Measurements from ENCODE around the gene PHB1. TPM values are rescaled to one million over a fixed set of nuclear protein-coding genes. Genes with fewer than 3 reads are reported as not detected.

PHB1 gene
- total RNA-seq, 1 experiment from 2014 or later, result 367 TPM

- H3K4me3 ChIP-seq (ENCODE audit: low read depth in 2 of 2, low read length in 2 of 2), result no peak overlapping the region
- peaks cover 11% of the 10 kb centered on the region for H3K27me3 ChIP-seq (ENCODE audit: control insufficient read depth, insufficient read depth, low read length)
- no peaks in the 10 kb centered on the region for H3K36me3 ChIP-seq (ENCODE audit: control insufficient read depth, insufficient read depth, low read length)
- ATAC-seq (0 out of 2 replicates have a peak, but pooled peaks have one; percentile 11), DNase-seq (ENCODE audit: low read depth, low spot score) (no peak)
- intact Hi-C loops (cut with micrococcal nuclease; ENCODE audit: unreplicated experiment) (no loop called here), in situ Hi-C loops (cut with HindIII; ENCODE audit: low pct_unique_long_range_greater_than_20kb, low sequenced_read_pairs) (loop anchor here (5.0 kb wide), 1 partner anchor 64 kb away; no protein-coding TSS in a partner anchor)
- no peaks in the 10 kb centered on the region for H3K4me1 ChIP-seq (ENCODE audit: control insufficient read depth, insufficient read depth, low read length)
- TF ChIP-seq, protein P1, sequence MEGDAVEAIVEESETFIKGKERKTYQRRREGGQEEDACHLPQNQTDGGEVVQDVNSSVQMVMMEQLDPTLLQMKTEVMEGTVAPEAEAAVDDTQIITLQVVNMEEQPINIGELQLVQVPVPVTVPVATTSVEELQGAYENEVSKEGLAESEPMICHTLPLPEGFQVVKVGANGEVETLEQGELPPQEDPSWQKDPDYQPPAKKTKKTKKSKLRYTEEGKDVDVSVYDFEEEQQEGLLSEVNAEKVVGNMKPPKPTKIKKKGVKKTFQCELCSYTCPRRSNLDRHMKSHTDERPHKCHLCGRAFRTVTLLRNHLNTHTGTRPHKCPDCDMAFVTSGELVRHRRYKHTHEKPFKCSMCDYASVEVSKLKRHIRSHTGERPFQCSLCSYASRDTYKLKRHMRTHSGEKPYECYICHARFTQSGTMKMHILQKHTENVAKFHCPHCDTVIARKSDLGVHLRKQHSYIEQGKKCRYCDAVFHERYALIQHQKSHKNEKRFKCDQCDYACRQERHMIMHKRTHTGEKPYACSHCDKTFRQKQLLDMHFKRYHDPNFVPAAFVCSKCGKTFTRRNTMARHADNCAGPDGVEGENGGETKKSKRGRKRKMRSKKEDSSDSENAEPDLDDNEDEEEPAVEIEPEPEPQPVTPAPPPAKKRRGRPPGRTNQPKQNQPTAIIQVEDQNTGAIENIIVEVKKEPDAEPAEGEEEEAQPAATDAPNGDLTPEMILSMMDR (IDR thresholded peaks at IDR 0.05), result no peak
- TF ChIP-seq POLR2AphosphoS5 (IDR thresholded peaks at IDR 0.05; ENCODE audit: low read depth, low read length) (no peak), SIN3A (IDR thresholded peaks at IDR 0.05; ENCODE audit: borderline replicate concordance, insufficient read depth, low read depth, low read length) (no peak), REST (IDR thresholded peaks at IDR 0.05; ENCODE audit: insufficient read depth in 1 of 2, low read depth in 2 of 2, low read length in 1 of 2) (no peak), TCF7L2 (IDR thresholded peaks at IDR 0.05; ENCODE audit: low read depth, low read length) (no peak)
- ChIA-PET POLR2A (no interaction called here), CTCF (interaction anchor here (0.7 kb wide), 2 partner anchors 57 to 119 kb away, joined by 4 to 5 read pairs; no protein-coding TSS in a partner anchor)
- BruUV-seq (replicated peaks), result no TSS peak
- H3K27ac ChIP-seq (ENCODE audit: low read length), result no peak overlapping the region
- no peaks in the 10 kb centered on the region for H3K9me3 ChIP-seq (ENCODE audit: control insufficient read depth, insufficient read depth, low read depth, low read length)
These were observed 24.0 kb upstream of the PHB1 start for GRCh38 chr17:49438436-49439278.

GRCh38 chr17:49437696-49438435, 23.2 kb upstream of the PHB1 start:
- no peak for TF ChIP-seq REST (IDR thresholded peaks at IDR 0.05; ENCODE audit: insufficient read depth in 1 of 2, low read depth in 2 of 2, low read length in 1 of 2)
- no peak for TF ChIP-seq TCF7L2 (IDR thresholded peaks at IDR 0.05; ENCODE audit: low read depth, low read length)
- TF ChIP-seq SIN3A (IDR thresholded peaks at IDR 0.05; ENCODE audit: borderline replicate concordance, insufficient read depth, low read depth, low read length), result no peak
- TF ChIP-seq, protein P1 (IDR thresholded peaks at IDR 0.05), result no peak
- TF ChIP-seq POLR2AphosphoS5 (IDR thresholded peaks at IDR 0.05; ENCODE audit: low read depth, low read length), result no peak
- DNase-seq (ENCODE audit: low read depth, low spot score) (no peak), ATAC-seq (no peak)
- H3K27ac ChIP-seq (ENCODE audit: low read length), result no peak overlapping the region
- ChIA-PET CTCF (interaction anchor here (0.6 to 4.9 kb wide), 4 partner anchors 12 to 120 kb away, joined by 4 to 16 read pairs (median 7); no protein-coding TSS in a partner anchor), POLR2A (no interaction called here)
- no TSS peak for BruUV-seq (replicated peaks)
- no peaks in the 10 kb centered on the region for H3K9me3 ChIP-seq (ENCODE audit: control insufficient read depth, insufficient read depth, low read depth, low read length)
- H3K4me3 ChIP-seq (ENCODE audit: low read depth in 2 of 2, low read length in 2 of 2), result no peak overlapping the region
- H3K27me3 ChIP-seq (ENCODE audit: control insufficient read depth, insufficient read depth, low read length), result peaks cover 11% of the 10 kb centered on the region
- no peaks in the 10 kb centered on the region for H3K4me1 ChIP-seq (ENCODE audit: control insufficient read depth, insufficient read depth, low read length)
- in situ Hi-C loops (cut with HindIII; ENCODE audit: low pct_unique_long_range_greater_than_20kb, low sequenced_read_pairs) (loop anchor here (5.0 kb wide), 1 partner anchor 64 kb away; no protein-coding TSS in a partner anchor), intact Hi-C loops (cut with micrococcal nuclease; ENCODE audit: unreplicated experiment) (loop anchor here (2.0 kb wide), 1 partner anchor 119 kb away; no protein-coding TSS in a partner anchor)
- H3K36me3 ChIP-seq (ENCODE audit: control insufficient read depth, insufficient read depth, low read length), result no peaks in the 10 kb centered on the region
